HTR-8/SVneo (cell line): Measurements from ENCODE around the gene C17orf50.

Experiments
- DNase-seq: peaks from one replicate; pipeline ENCODE4 v3.0.0; 2011; ENCODE audit warnings: low spot score, mixed read lengths; ENCODE audit not compliant: insufficient read length
- FAIRE-seq: peaks from 2 replicates; lab custom pipeline; 2011; peaks lifted over from hg19 to GRCh38; lab: Jason Lieb, UNC

Gene C17orf50

GRCh38 chr17:35732806-35733136 is 27.9 kb upstream of the C17orf50 start:
- FAIRE-seq (no peak), DNase-seq (no peak)

- FAIRE-seq (no peak), DNase-seq (no peak)
These were observed 27.3 kb upstream of the C17orf50 start for GRCh38 chr17:35733366-35733765.

- no peak for FAIRE-seq
- DNase-seq, result no peak
These were observed 26.3 kb upstream of the C17orf50 start for GRCh38 chr17:35734396-35734795.

- FAIRE-seq, result no peak
- no peak for DNase-seq
These were observed 25.5 kb upstream of the C17orf50 start for GRCh38 chr17:35735036-35735805.

- no peak for FAIRE-seq
- no peak for DNase-seq
These were observed 24.5 kb upstream of the C17orf50 start for GRCh38 chr17:35736236-35736635.

GRCh38 chr17:35738519-35739133 is 22.1 kb upstream of the C17orf50 start:
- FAIRE-seq, result no peak
- no peak for DNase-seq

- DNase-seq, result no peak
- FAIRE-seq, result no peak
These were observed 20.5 kb upstream of the C17orf50 start for GRCh38 chr17:35740216-35740615.

GRCh38 chr17:35740997-35741931 is 19.4 kb upstream of the C17orf50 start:
- DNase-seq, result no peak

GRCh38 chr17:35742496-35742895 is 18.2 kb upstream of the C17orf50 start:
- FAIRE-seq (no peak), DNase-seq (no peak)

More at GRCh38 chr17:35740997-35741931, 19.4 kb upstream of the C17orf50 start:
- FAIRE-seq, result no peak

GRCh38 chr17:35742896-35743477 is 17.7 kb upstream of the C17orf50 start:
- DNase-seq (no peak), FAIRE-seq (no peak)

- DNase-seq (peak; percentile 65), FAIRE-seq (no peak)
These were observed 16.9 kb upstream of the C17orf50 start for GRCh38 chr17:35743626-35744328.

- DNase-seq (no peak), FAIRE-seq (no peak)
These were observed 15.9 kb upstream of the C17orf50 start for GRCh38 chr17:35744830-35745229.

- no peak for DNase-seq
- no peak for FAIRE-seq
These were observed 15.4 kb upstream of the C17orf50 start for GRCh38 chr17:35745246-35745645.

GRCh38 chr17:35745749-35746320 is 14.9 kb upstream of the C17orf50 start:
- DNase-seq (no peak), FAIRE-seq (no peak)

GRCh38 chr17:35747540-35748017 is 13.1 kb upstream of the C17orf50 start:
- FAIRE-seq (no peak), DNase-seq (peak; percentile 89)

GRCh38 chr17:35748341-35748841 is 12.3 kb upstream of the C17orf50 start:
- no peak for FAIRE-seq
- no peak for DNase-seq

GRCh38 chr17:35748979-35749378 is 11.7 kb upstream of the C17orf50 start:
- DNase-seq, result no peak
- FAIRE-seq, result no peak

- FAIRE-seq (no peak), DNase-seq (no peak)
These were observed 10.9 kb upstream of the C17orf50 start for GRCh38 chr17:35749560-35750412.
